HG02943 (cell line): ENCODE results near the gene CTNNA3.
A peak's percentile ranks its signal among the peaks of the same experiment; 100 is the strongest.

Source experiments
- ATAC-seq: cut with Tn5 transposase; IDR thresholded peaks from one replicate; pipeline ENCODE4 v1.9.1; 2021; ENCODE audit warnings: mild to moderate bottlenecking, low read depth, moderate library complexity; ENCODE audit not compliant: unreplicated experiment

CTNNA3 gene

DNA sequence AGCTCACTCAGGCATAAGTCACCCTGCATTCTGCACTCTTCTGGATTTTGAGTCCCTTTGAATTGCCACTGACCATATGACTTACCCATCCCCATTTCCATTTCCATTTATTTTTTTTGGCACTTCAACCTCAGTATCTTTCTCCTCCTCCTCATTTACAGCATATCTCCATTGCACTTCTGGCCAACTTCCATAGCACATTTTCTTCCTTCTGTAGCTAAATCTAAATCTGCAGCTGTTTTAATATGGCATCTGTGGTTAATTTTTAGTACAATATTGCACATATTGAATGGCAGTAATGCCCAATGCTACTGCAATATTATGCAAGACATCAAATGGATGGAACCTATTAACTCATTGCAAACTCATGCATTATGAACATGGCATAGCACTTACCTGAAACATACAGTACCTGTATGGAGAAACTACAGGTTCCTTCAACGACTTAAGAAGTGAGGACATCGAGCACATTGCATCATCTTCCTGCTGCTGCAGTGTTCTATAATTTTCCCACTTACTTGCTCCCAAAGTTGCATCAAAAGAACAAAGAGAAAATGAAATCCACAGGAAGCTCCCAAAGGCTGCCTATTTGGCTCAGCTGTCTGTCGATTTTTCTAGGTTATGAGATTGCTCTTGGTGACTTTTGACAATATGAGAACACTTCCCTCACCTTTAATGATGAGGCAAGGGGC, 714.5 kb downstream of the CTNNA3 start:
- no peak for ATAC-seq

DNA sequence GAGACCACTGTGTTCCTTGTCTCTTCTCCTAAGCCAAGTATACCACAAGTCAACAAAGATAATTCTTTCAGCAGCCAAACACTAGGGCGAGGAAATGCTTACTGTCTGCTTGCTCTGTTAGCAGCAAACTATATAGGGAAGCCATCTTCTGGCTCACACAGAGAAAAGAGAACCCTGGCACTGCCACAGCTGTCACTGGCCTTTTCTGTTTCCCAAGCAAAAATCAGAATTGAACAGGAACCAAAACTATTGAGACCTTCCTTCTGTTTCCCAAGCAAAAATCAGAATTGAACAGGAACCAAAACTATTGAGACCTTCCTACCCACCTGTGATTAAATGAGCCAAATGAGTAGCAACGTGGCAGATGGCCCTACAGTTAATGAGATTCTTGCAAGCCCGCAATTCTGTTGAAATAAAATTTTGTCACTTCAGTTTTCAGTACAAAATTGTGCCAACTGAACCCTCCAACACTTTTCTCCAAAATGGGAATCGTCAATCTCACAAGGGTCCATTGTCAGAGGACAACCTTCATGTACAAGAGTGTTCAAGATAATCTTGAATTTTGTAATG, 715.7 kb downstream of the CTNNA3 start:
- ATAC-seq: no peak

GRCh38 chr10:66964946-66965345, 731.0 kb downstream of the CTNNA3 start:
- no peak for ATAC-seq

DNA sequence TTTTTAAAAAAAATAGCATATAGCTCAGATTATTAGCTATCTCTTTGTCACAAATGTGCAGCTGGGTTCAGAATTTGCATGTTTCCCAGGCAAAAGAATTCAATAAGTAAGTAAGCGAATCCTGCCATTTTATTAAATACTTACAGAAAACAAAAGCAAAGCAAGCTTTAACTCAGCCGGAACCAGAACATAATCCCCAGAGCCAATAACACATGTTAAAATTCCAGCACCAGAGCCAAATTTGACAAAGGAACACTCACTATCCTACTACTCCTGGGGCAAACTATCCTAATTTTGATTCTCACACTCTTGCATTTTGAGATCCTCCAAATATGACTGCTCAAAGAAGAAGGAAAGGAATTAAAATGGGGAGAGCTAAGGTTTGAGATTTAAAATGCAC, 737.5 kb downstream of the CTNNA3 start:
- no peak for ATAC-seq

DNA sequence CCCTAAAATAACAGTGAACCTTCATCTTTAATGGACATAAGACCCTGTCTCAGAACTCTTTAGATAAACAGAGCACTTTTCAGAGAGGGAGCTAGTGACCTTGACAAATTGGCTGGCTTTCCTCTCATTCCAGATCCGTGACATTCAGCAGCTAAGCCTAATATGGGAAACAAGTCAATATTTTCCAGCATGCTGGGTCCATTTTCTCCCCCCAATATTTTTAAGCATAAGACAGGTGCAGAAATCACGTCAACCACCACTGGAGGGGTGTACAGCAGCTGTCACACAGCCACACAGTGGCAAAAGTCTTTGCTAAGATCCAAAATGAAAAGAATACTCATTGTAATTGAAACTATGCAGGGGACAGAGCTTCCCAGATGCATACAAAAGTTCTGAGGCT, 744.1 kb downstream of the CTNNA3 start:
- ATAC-seq: no peak

GRCh38 chr10:66943590-66943989, 752.4 kb downstream of the CTNNA3 start:
- ATAC-seq: no peak

GRCh38 chr10:66942407-66942806, 753.6 kb downstream of the CTNNA3 start:
- ATAC-seq: no peak

DNA sequence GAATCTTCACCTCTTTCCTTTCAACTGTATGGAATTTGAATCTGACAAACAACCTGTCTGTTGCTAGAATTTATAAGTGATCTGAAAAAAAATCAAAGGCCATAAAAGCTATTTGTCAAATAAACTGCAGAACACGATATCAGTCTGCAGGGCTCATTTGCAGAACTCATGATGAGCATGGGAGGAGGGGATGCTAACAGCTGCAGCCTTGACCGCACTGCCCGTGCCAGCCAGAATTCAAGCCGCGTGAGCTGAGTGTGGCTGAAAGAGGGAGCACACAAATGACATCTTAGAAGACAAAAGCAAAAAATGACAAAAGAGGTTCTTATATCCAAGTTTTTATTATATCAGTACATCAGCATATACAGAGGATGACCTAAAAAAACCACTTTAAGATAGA, 754.5 kb downstream of the CTNNA3 start:
- ATAC-seq: no peak

- no peak for ATAC-seq
Measured at GRCh38 chr10:66940965-66941364, 755.0 kb downstream of the CTNNA3 start.

DNA sequence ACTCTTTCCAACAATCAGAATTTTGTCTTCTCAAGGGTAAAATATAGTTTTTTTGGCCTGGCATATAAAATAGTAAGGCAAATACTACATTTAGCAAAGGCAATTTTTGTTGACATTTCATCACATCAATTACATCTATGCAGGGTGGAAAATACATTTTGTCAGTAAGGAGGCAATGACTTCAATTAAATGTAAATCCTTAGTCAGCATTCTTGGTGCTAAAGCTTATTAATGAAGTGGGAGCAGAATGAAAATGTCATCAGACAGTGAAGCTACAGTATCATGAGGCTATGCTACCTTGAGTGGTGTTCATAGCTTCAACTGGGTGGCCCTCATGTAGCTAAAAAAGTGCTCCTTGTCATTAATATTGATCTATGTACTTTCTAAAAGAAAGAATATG, 761.3 kb downstream of the CTNNA3 start:
- no peak for ATAC-seq

GRCh38 chr10:66931949-66932343, 764.0 kb downstream of the CTNNA3 start:
- no peak for ATAC-seq

DNA sequence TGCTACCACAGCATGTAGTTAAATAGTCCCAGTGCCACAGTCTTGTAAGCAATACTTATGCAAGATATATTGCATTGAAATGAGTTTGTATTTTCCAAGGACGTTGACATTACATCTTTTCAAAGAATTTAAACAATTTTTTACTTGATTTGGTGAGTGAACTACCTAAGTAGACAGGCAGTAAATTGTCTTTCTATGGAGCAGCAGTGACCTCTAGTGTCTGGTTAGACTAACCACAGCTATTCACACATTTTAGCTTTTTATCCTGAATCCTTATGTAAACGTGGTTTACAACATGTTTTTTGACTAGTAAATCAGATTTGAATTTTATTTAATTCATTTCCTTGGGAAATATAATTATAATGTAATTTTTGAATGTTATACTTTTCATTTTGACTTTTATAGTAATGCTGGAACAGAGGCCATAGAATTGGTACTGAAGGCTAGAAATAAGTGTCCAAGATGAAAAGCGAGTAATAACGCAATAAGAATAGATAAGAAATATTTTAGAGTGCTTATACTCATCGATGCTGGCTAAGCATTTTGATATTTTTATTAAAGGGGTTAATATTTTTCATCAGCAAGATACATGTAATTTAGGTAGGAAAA, 764.6 kb downstream of the CTNNA3 start:
- ATAC-seq: no peak

GRCh38 chr10:66929375-66929774, 766.6 kb downstream of the CTNNA3 start:
- no peak for ATAC-seq

DNA sequence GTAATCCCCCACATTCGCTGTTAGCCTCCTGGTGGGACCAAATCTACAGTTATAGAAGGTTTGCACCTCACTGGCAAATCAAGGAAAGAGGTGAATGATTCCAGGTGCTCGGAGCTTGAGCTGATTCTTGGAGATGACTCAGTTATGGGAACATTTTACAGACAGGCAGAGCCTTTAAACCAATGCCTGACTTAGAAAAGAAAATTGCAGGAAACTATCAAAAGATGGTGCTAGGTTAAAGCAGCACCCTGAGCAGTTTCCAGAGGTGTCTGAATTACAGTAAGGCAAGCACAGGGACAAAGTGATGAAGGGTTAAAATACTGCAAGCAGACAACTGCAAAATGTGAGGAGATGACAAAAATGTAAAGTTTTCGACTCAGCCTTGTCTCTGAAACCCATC, 767.2 kb downstream of the CTNNA3 start:
- no peak for ATAC-seq

DNA sequence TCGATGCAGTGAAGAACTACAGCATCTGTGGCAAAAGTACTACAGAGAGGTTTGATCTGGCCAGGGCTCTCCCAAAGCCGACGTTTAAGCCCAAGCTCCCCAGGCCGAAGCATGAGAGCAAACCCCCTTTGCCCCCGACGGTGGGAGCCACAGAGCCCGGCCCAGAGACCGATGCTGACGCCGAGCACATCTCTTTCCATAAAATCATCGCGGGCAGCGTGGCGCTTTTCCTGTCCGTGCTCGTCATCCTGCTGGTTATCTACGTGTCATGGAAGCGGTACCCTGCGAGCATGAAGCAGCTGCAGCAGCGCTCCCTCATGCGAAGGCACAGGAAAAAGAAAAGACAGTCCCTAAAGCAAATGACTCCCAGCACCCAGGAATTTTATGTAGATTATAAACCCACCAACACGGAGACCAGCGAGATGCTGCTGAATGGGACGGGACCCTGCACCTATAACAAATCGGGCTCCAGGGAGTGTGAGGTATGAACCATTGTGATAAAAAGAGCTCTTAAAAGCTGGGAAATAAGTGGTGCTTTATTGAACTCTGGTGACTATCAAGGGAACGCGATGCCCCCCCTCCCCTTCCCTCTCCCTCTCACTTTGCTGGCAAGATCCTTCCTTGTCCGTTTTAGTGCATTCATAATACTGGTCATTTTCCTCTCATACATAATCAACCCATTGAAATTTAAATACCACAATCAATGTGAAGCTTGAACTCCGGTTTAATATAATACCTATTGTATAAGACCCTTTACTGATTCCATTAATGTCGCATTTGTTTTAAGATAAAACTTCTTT, 767.8 kb downstream of the CTNNA3 start:
- no peak for ATAC-seq

GRCh38 chr10:66927251-66927935, 768.6 kb downstream of the CTNNA3 start:
- ATAC-seq: no peak

- no peak for ATAC-seq
Measured at GRCh38 chr10:66926841-66927240, 769.2 kb downstream of the CTNNA3 start.

DNA sequence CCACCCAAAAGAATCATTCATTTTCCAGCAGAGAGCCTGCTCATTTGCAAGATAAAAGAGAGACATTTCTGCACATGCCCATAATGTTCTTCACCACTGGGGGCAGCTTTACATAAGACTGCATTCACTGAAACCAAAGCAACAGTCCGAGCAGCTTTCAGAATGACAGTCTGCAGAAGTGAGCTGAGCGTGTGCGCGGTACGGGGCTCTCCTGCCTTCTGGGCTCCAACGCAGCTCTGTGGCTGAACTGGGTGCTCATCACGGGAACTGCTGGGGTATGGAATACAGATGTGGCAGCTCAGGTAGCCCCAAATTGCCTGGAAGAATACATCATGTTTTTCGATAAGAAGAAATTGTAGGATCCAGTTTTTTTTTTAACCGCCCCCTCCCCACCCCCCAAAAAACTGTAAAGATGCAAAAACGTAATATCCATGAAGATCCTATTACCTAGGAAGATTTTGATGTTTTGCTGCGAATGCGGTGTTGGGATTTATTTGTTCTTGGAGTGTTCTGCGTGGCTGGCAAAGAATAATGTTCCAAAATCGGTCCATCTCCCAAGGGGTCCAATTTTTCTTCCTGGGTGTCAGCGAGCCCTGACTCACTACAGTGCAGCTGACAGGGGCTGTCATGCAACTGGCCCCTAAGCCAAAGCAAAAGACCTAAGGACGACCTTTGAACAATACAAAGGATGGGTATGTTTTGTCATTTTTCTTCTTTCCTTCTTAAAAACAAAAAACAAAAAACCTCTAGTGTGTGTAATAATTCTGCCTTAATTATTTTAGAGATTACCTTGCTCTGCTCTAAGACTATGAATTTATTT, 769.9 kb downstream of the CTNNA3 start, which contains the start of gene LRRTM3:
LRRTM3 (plus strand) TSS at position 141 of the 820 bp plus-strand sequence.
- peak; percentile 100 for ATAC-seq

DNA sequence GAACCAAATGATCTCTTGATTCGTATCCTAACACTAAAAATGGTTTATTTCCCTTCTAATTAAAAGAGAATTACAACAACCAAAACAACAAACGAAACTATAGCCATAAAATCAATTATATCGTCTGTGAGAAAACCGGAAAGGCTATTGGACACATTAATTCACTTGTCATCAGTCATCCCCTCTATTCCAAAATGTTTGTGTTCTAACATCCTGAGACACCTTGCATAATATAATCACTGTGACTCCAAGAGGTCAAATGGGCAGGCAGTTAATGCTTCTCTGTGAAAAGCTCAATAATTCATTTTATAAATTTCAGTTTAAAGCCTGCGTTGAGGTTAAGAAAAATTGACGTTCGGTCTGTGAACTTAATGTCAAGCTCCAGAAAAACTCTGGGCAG, 770.6 kb downstream of the CTNNA3 start:
- ATAC-seq: no peak
